Activated CD8-positive, alpha-beta memory T cell treated with anti-CD3 and anti-CD28 coated beads, Interleukin-2, amount 50 U/mL, for 4 hours (primary cell): ENCODE measurements around the gene CAMK1.

ENCODE experiments used
- DNase-seq: peaks from one replicate; pipeline ENCODE4 v3.0.0-alpha.2; 2020

The CAMK1 gene

DNA sequence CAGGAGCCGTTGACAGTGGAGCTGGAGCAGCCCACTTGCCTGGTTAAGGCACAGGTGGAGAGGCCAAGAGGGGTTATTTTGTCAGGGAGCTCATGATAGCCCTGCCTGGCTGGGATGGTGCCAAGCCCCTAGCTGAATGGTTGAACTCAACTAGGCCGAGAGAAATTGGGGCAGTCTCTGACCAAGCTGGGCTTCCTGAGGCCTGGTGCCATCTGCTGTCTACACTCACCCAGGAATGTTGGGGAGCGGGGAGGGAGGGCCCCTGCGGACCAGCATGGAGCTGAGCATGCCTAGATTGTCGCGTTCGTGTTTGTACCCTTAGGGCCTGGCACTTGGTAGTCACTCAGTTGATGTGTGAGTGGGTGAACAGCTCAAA is 37.0 kb downstream of the CAMK1 start:
- no peak for DNase-seq

DNA sequence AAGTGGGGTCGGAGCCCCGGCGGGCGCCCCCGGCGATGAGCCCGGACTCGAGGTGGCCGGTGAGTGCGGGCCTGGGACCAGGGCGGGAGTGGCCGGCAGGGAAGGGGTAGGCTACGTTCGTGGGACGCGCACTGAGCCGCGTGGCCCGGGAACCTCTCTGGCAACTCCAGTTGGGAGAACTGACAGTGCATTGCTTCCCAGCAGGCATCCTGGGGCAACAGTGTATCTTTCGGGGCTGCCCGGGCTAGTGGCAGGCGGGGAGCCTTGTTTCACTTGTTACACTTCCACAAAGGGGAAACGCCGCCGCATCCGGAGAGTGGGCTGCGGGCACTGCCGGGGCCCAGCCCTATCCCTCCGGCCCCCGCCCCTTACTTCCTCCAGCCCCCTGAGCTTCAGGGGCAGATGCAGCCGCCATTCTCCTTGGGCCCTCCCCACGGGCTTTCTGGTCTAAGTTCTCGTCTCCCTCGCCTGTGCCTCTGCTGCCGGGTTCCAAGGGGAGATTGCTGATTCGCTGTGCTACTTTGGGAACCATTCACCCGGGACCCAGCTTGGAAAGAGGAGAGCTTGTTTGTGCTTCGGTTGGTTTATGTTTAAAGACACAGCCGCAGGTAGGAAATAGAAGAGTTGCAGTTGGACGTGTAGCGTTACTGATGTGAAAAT is 37.5 kb downstream of the CAMK1 start:
- DNase-seq: peak; percentile 30

GRCh38 chr3:9731206-9732079 is 38.3 kb downstream of the CAMK1 start, which contains the start of gene BRPF1:
Gene BRPF1, plus strand, starts transcription at chr3:9731735. Its CDS starts 2,406 bp downstream, at chr3:9734141.
- peak; percentile 99 for DNase-seq

GRCh38 chr3:9730657-9731205 is 39.0 kb downstream of the CAMK1 start:
- DNase-seq: no peak

DNA sequence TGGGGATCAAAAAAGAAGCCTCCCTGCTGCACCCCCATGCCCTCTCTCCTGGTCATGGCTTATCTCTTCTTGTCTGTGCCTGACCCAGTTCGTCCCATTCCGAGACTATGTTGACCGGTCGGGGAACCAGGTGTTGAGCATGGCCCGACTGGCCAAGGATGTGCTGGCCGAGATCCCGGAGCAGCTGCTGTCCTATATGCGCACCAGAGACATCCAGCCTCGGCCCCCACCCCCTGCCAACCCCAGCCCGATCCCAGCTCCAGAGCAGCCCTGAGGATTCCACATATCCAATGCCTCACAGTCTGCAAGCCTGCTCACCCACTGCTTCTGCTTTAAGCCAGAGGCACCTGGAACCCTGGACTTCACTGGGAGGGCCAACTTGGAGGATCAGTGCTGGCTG is 40.3 kb downstream of the CAMK1 start:
- no peak for DNase-seq

- no peak for DNase-seq
Observed at GRCh38 chr3:9727743-9728142, 42.0 kb downstream of the CAMK1 start.

GRCh38 chr3:9727041-9727595 is 42.6 kb downstream of the CAMK1 start:
- peak; percentile 43 for DNase-seq

DNA sequence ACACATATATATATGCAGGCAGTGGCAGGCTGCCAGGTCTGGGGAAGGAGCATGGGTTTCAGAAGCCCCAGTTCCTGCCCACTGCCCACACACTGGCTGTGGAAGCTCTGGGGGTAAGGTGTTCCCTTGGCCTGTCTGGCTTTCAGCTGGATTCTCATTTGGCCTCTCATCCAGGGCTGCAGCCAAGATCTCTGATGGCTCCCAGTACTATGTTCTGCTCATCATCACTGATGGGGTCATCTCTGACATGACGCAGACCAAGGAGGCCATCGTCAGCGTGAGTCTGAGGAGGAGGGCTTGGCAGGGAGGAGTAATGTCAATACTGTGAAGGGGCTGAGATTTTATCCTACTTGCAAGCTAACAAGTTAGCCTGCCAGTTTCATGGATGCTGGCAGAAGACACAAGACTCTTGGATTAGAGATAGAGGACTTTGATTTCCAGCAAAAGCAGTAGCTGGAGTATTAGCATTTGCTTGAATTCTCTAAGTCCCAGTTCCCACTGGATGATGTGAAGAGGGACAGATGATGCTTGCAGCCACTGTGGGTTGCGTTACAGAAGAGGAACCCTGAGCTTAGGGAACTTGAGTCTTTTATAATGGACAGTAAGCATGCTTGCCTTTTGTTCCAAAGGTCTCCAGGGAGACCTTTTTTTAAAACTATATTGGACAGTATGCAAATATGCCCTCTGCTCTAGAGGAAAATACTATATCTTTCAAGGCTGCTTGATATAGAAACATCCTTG is 43.8 kb downstream of the CAMK1 start:
- no peak for DNase-seq

- DNase-seq: no peak
Observed at GRCh38 chr3:9721700-9722060, 48.1 kb downstream of the CAMK1 start.

DNA sequence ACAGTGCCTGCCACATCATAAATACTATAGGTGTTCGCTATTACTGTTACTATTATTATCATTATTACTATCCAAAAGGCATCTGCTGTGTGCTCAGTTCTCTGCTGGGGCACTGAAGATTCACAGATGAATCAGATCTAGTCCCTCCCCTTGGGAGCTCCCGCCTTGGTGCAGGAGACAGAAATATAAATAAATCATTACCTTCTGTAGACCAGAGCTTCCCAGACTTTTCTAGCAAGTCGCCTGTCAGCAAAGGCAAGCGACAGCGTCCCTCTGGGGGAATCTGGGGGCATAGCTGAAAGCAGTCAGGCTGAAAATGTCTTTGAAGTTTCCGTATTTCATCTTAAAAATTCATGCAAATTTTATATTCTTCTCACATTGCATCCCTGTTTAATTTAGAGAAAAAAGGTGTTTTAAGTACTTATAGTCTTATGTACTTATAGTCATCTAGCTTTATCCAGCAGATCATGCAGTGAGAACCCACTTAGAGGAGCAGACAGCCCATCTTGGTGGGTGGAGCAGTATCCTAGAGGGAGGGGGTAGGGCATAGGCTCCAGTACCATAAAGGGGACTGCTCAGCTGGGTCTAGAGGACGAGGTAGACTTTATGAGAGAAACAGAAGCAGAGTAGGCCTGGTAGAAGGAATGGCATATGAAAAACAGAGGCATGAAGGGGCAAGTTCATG is 48.6 kb downstream of the CAMK1 start:
- no peak for DNase-seq

- DNase-seq: no peak
Observed at GRCh38 chr3:9718118-9718517, 51.6 kb downstream of the CAMK1 start.

DNA sequence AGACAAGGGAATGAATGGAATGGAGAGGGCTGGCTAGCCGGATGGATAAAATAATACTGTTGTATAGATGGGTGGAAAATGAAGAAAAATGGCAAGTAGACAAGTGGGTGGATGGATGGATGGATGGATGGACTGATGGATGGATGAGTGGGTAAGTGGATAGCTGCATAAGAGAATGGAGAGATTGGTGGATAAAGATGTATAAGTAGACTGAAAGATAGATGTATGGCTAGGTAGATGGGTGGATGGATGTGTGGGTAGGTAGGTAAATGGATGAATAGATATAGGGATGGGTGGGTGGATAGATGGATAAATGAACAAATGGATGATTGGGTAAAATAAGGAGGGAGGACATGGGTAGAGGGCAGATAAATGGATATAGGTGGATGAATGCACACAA is 52.2 kb downstream of the CAMK1 start:
- DNase-seq: no peak

GRCh38 chr3:9716801-9717555 is 52.8 kb downstream of the CAMK1 start:
- DNase-seq: no peak

DNA sequence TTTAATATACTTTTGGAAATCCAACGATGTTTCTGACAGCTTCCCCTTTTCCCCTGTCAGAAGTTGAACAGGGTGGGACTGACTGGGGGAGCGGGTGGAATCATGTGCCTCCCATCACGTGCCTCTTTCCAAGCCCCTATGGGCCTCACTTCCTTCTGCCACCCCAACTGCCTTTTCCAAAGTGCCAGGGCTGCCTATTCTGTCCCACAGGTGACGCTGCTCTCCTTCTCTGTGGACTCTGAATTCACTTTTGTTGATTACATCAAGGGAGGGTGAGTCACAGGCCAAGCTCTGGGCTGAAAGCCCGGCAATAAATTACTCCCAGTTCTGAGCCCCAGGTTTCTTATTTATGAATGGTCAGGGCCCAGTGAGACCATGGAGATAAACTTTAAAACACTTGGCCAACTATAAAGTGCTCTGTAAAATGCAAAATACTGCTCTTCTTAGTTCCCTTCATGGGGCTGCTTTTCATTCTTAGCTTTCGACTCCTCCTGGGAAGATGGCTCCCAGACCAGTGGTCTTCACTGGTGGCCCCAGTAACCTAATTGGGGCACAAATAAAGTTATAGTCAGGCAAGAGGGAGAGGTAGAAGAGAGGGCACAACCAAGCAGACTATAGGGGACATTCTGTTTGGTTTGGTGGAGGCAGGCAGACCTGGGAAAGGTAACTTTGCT is 53.8 kb downstream of the CAMK1 start:
- DNase-seq: no peak

DNA sequence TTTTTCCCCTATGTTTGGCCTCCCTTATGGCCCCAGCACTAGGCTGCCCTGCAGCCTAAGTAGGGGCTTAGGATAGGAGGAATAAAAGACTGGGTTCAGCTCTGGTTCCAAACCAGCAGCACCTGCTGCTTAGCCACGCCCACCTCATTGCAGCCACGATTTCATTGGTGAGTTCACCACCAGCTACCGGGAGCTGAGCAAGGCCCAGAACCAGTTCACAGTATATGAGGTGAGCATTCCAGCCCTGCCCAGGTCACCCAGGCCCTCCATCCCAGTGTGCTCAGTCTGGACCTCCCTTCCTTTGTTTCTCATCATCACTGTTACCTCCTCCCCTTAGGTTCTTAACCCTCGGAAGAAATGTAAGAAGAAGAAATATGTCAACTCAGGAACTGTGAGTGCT is 54.6 kb downstream of the CAMK1 start:
- DNase-seq: no peak

DNA sequence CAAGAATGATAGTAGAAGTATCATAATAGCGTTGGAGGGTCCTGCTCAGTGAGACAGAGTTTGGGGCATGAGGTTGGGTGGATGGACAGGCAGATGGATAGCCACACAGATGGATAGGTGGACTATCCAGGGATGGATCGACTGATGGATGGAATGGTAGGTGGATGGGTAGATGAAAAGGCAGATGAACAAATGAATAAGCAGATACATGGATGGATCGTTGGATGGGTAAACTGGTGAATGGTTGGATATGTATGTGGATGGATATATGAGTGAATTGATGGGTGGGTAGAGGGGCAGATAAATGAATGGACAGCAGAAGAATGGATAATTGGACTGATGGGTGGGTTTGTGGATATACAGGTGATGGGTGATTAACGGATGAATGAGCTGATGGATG is 56.6 kb downstream of the CAMK1 start:
- no peak for DNase-seq

- DNase-seq: no peak
Observed at GRCh38 chr3:9712415-9712814, 57.3 kb downstream of the CAMK1 start.

DNA sequence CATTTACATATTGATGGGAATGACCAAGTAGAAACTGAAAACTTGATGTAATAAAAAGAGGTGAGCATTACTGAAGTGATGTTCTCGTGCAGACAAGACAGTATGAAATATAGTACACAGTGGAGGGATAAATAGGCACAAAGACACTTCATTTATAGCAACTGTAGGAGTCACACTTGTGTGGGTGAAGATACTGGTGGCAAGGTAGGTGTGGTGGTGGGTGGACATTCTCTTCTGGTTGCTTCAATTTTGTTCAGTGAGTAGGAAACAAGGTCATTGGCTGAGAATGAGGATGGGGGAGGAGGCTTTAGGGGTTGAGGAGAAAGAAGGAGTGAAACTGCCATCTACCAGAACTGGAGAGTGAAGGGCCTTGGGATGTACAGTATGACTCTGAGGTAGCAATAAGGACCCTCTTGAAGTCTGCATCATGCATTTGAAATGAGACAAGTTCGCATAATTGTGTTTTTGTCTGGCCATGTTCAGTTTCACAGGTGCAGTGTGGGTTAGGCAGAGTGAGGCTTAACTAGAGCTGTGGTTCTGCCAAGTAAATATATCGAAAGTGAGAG is 59.5 kb downstream of the CAMK1 start:
- no peak for DNase-seq
